Stimulated activated CD4-positive, alpha-beta T cell treated with anti-CD3 and anti-CD28 coated beads, Interleukin-15, amount 100 ng/mL, for 24 hours (primary cell): ENCODE data around the gene SLC2A11.
"Not testable (repeated sequence)": the region's sequence is repeated elsewhere in the genome, so short reads cannot be mapped to it uniquely, and the experiment has no call there.

Experiments used
- DNase-seq: peaks from one replicate; pipeline ENCODE4 v3.0.0-alpha.2; 2020

SLC2A11 gene

GRCh38 chr22:23910496-23911190, 53.0 kb downstream of the SLC2A11 start:
- no peak for DNase-seq

- no peak for DNase-seq
Observed at GRCh38 chr22:23911318-23911980, 53.8 kb downstream of the SLC2A11 start.

GRCh38 chr22:23912293-23912903, 54.7 kb downstream of the SLC2A11 start:
- no peak for DNase-seq

GRCh38 chr22:23913306-23913660, 55.6 kb downstream of the SLC2A11 start:
- peak; percentile 46 for DNase-seq

- DNase-seq = peak; percentile 100
Observed at GRCh38 chr22:23913661-23914353, 56.1 kb downstream of the SLC2A11 start.

- no peak for DNase-seq
Observed at GRCh38 chr22:23915290-23915689, 57.6 kb downstream of the SLC2A11 start.

GRCh38 chr22:23920267-23920611, 62.6 kb downstream of the SLC2A11 start:
- not testable (repeated sequence) for DNase-seq

GRCh38 chr22:23921586-23922201, 64.0 kb downstream of the SLC2A11 start:
- not testable (repeated sequence) for DNase-seq

GRCh38 chr22:23922921-23923320, 65.2 kb downstream of the SLC2A11 start:
- no peak for DNase-seq

GRCh38 chr22:23925020-23925606, 67.4 kb downstream of the SLC2A11 start:
- DNase-seq = no peak

GRCh38 chr22:23926561-23926960, 68.9 kb downstream of the SLC2A11 start:
- no peak for DNase-seq
